GM21737 (cell line): ENCODE results near the gene C1orf232.

Experiments used
- ATAC-seq: cut with Tn5 transposase; IDR thresholded peaks from one replicate; pipeline ENCODE4 v1.9.1; 2021; ENCODE audit warnings: mild to moderate bottlenecking, moderate library complexity; ENCODE audit not compliant: unreplicated experiment

Gene C1orf232

DNA sequence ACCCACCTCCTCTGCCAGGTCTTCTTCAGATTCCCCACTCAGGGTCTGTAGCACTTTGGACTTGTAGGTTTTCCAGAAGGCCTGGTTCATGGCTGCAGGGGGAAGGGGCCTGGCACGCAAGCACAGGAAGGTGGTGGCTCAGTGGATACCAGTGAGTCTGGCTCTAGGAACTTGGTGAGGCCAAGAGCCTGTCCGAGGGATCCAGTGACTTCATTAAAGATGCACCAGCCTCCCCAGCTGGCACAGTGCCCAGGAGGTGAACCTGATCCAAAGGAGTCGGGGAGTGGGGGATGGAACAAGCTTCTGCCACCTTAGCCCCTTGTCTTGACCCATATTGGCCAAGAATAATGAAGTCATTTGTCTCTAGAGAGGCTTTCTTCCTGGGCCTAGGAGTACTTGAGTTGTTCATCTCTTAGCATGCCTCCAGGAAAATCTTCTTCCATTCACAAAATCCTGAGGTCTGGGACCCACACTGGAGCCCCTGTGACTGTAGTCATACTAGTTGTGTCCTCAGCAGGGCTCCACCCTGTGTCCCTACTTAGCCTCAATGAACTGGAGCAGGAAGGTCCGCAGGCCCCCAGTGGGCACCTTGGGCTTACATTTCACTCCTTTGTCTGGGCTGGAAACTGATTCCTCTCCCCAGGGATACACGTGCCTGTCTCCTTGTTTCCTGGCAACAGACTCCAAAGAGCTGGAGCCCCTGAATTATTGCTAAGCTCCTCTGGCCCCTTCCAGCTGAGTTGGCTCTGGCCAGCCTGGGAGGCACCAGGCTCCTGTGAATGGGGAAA, at the start of gene C1orf232:
Gene C1orf232, minus strand, starts transcription at position 554 of the 788 bp plus-strand sequence. Its CDS starts 464 bp downstream, at position 90.
- no peak for ATAC-seq

DNA sequence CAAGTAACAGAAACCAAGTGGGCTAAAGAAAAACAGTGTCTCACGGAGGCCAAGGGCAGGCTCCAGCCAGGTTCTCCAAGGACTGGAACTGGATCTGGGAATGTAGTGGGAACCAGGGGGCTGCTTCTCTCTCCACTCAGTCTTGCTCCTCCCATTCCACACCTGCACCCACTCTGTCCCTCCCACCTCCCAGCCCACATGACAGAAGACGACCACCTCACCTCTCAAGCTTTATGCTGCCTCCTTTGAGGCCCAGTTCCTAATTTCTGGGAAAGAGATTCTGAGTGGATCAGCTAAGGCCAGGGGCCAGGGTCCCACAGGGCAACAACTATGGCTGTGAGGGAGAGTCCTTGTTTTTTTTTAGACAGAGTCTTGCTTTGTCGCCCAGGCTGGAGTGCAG, 46.5 kb upstream of the C1orf232 start:
- no peak for ATAC-seq

DNA sequence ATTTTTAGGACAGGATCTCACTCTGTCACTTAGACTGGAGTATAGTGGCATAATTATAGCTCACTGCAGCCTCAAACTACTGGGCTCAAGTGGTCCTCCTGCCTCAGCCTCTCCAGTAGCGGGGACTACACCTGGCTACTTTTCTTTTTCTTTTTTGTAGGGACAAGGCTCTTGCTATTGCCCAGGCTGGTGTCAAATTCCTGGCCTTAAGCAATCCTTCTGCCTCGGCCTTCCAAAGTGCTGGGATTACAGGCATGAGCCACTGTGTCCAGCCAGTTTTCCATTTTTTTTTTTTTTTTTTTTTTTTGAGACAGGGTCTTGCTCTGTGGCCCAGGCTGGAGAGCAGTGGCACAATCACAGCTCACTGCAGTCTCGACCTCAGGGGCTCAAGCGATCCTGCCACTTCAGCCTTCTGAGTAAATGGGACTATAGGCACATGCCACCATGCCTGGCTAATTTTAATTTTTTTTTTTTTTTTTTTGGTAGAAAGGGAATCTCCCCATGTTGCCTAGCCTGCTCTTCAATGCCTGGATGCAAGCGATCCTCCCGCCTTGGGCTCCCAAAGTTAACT, 44.7 kb upstream of the C1orf232 start:
- ATAC-seq = no peak

DNA sequence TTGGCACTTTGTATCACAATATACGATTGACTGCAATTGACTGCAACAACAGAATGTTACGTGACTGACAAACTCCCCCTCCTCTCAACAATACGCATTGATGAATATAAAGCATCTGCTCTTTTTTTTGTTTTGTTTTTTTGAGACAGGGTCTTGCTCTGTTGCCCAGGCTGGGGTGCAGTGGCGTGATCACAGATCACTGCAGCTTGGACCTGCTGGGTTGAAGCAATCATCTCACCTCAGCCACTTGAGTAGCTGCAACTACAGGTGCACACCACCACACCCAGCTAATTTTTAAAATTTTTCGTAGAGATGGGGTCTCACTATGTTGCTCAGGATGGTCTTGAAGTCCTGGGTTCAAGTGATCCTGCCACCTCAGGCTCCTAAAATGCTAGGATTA, 44.0 kb upstream of the C1orf232 start:
- ATAC-seq = no peak

- ATAC-seq = no peak
These were observed 41.5 kb upstream of the C1orf232 start for GRCh38 chr1:26210147-26210870.

DNA sequence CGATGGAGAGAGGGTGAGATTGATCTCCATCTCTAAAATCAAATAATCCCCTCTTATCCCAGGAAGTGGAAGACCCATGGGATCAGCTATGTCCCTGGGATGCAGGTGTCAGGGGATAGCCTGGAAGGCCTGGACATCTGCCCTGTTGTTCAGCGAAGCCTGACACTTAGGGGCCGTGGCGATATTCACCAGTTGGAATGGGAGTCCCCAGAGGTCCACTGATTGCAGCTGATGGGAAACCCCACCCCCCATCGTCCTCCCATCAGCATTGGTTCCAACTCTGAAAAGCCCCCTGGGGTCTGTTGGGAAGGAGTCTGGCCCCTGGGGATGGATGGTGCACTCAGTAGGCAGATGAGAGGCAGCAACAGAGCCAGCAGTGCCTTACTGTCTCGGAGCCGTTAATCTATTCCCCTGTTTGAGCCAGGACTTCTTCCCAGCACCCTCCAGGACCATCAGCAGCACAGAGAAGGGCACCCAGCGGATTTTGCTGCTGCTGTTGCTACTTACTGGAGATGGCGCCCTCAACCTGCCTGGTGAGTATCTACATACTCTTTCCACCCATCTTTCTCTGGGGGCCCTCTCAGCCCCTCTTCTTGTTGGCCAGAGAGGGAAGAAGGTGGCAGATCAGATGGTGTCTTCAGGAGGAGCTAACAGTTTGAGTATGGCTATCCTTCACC, 35.0 kb upstream of the C1orf232 start:
- ATAC-seq = no peak

DNA sequence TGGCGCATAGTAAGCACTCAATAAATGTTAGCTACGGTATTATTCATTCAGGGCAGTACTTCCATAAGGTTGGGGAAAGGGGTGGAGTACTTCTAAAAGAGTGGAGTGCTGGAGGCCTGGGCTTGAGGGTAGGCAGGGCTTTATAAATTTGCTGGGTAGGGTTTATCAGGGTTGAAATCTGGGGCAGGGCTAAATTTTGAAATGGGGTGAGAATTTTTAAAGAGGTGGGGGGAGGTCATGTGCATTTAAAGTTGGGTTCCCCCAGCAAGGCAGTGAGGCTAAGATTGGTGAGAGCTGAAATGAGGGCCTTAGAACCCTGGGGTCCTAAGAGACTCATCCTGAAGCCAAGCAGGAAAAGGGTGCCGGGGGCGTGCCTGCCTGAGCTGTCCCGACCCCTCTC, 31.6 kb upstream of the C1orf232 start:
- ATAC-seq = no peak

DNA sequence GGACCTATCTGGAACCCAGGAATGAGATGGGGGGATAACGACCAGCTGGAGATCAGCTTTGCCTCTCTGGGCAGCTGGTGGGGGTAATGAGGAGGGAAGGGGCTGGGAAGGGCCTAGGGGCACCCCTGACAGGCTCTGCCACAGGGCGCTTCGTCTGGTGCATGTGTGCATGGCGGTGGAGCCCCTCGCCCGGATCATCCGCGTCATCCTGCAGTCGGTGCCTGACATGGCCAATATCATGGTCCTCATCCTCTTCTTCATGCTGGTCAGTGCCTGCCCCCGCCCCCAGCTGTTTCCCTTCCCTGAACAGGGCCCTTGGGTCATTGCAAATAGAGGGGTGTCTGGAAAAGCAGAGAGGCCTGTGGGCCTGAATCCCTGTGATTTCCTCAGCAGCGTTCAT, 29.1 kb upstream of the C1orf232 start:
- ATAC-seq = no peak

GRCh38 chr1:26197301-26197700, 28.5 kb upstream of the C1orf232 start:
- ATAC-seq = no peak

- no peak for ATAC-seq
These were observed 27.0 kb upstream of the C1orf232 start for GRCh38 chr1:26195805-26196204.

- ATAC-seq = no peak
These were observed 23.0 kb upstream of the C1orf232 start for GRCh38 chr1:26191739-26192138.

DNA sequence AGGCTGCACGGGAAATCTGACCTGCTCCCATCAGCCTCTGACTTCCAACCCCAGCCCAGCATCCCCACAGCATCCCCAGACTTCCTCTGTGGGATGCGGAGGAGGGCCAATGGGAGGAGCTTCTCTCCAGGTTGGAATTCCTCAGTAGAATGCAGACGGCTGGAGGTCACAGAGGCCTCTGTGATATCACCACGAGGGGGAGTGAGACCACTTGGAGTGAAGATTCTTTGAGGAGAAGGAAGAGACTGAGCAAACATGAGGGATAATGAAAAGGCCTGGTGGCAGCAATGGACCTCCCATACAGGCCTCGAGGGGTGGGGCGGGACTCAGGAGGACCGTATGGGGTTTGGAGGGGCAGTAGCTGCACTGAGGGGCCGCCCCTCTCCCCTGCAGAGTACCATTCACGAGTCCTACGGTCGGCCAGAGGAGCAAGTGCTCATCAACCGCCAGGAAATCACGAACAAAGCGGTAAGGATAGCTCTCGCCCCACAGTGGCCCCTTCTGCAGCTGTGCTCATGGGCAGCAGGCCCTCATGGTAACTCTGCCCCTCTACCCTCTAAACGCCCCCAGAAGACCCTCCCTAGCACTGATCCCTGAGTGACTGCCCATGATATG, 21.7 kb upstream of the C1orf232 start, which contains the start of gene CATSPER4:
Gene CATSPER4, plus strand, starts transcription at position 230 of the 615 bp plus-strand sequence. Its CDS starts 26 bp downstream, at position 256.
- no peak for ATAC-seq

DNA sequence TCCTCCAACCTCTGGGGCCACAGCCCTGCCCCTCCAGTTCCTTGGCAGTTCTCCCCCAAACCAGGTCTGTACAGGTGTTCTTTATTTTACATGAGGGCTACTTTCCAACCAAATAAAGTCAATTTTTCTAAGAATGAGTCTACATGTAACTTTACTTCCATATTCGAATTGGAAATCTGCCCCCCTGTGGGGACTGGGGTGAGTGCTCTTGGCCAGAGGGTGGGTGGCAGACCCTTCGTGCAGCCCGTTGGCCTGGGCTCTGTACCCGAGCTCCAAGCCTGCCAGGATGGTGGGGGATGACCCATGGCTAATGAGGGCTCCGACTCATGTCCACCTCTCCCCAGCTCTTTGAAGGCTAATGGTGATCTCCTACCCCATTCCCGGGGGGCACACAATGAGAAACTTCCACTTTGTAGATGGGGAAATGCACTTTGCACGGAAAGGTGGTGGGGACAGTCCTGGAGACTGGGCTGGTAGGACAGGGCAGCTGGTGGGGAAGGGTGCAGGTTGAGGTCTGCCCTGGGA, 21.1 kb upstream of the C1orf232 start:
- no peak for ATAC-seq

- ATAC-seq = no peak
These were observed 20.6 kb upstream of the C1orf232 start for GRCh38 chr1:26189331-26189730.

- no peak for ATAC-seq
These were observed 19.7 kb upstream of the C1orf232 start for GRCh38 chr1:26188477-26188876.

DNA sequence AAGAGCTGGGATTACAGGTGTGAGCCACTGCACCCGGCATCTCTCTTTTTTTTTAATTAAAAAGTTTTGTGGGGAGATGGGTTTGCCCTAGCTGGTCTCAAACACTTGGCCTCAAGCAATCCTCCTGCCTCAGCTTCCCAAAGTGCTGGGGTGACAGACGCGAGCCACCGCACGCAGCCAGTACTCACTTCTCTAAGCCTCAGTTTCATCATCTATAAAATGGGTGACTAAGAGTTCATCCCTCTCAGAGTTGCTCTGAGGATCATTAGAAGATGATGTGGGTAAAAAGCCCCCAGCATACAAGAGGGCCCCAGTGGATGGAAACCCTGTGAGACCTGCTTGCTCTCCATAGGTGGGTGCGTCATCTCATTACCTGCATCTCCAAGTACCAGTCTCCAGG, 19.1 kb upstream of the C1orf232 start:
- no peak for ATAC-seq

DNA sequence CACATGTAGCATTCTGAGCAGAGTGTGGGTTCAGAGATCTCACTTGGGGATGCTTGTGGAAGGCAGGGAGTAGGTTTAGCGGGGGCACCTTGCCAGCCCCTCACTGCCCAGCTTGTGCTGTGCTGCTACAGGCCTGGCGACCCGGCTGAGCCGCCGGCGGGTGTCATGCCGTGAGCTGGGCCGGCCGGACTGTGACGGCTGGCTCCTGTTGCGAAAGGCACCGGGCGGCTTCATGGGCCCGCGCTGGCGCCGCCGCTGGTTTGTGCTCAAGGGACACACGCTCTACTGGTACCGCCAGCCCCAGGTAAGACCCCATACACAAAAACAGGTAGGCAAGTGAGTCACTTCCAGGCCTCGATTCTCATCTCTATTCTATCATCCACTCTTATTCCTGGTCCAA, 16.1 kb upstream of the C1orf232 start:
- ATAC-seq = no peak

DNA sequence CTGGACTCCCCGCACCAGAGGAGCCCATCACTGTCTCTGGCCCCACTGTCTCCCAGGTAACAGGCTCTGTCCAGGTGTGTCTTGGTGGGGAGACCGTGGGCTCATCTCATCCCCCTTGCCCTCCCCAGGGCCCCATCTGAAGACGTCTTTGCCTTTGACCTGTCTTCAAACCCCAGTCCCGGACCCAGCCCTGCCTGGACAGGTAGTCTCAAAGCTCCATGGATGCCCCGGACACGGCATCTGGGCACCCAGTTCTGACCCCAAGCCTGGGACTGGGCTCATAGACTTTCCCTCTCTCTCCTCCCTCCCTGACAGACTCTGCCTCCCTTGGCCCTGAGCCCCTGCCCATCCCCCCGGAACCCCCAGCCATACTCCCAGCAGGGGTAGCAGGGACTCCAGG, 15.3 kb upstream of the C1orf232 start:
- no peak for ATAC-seq

- no peak for ATAC-seq
These were observed 13.6 kb upstream of the C1orf232 start for GRCh38 chr1:26182383-26182696.

GRCh38 chr1:26181586-26182382, 13.0 kb upstream of the C1orf232 start:
- no peak for ATAC-seq
